ELF-1 (cell line): Measurements from ENCODE around the gene CRHR1.

Source experiments
- DNase-seq: peaks from one replicate; pipeline ENCODE4 v3.0.0-alpha.2; 2016; ENCODE audit warnings: low read depth, low spot score

The CRHR1 gene

GRCh38 chr17:45788057-45788456 lies 3.9 kb downstream of the CRHR1 start:
- DNase-seq, result no peak

- DNase-seq, result no peak
Observed at GRCh38 chr17:45789874-45790273, 5.8 kb downstream of the CRHR1 start.

- no peak for DNase-seq
Observed at GRCh38 chr17:45790296-45790922, 6.3 kb downstream of the CRHR1 start.

- DNase-seq, result no peak
Observed at GRCh38 chr17:45791041-45791582, 7.0 kb downstream of the CRHR1 start.

GRCh38 chr17:45791935-45792334 lies 7.8 kb downstream of the CRHR1 start:
- no peak for DNase-seq

GRCh38 chr17:45792437-45792836 lies 8.3 kb downstream of the CRHR1 start:
- DNase-seq, result no peak

GRCh38 chr17:45792995-45793755 lies 9.1 kb downstream of the CRHR1 start:
- DNase-seq, result no peak

GRCh38 chr17:45793999-45794540 lies 9.9 kb downstream of the CRHR1 start:
- DNase-seq, result no peak

- peak; percentile 61 for DNase-seq
Observed at GRCh38 chr17:45794840-45795239, 10.7 kb downstream of the CRHR1 start.

- DNase-seq, result peak; percentile 64
Observed at GRCh38 chr17:45800816-45801215, 16.7 kb downstream of the CRHR1 start.

GRCh38 chr17:45801421-45801820 lies 17.3 kb downstream of the CRHR1 start:
- DNase-seq, result no peak

- no peak for DNase-seq
Observed at GRCh38 chr17:45808845-45809244, 24.7 kb downstream of the CRHR1 start.

- DNase-seq, result no peak
Observed at GRCh38 chr17:45809499-45809898, 25.4 kb downstream of the CRHR1 start.

GRCh38 chr17:45812102-45812501 lies 28.0 kb downstream of the CRHR1 start:
- no peak for DNase-seq

GRCh38 chr17:45813048-45813725 lies 29.1 kb downstream of the CRHR1 start:
- DNase-seq, result peak; percentile 81

GRCh38 chr17:45814622-45815606 lies 30.8 kb downstream of the CRHR1 start:
- no peak for DNase-seq

- no peak for DNase-seq
Observed at GRCh38 chr17:45815752-45816151, 31.6 kb downstream of the CRHR1 start.

- DNase-seq, result no peak
Observed at GRCh38 chr17:45818041-45818440, 33.9 kb downstream of the CRHR1 start.

- DNase-seq, result no peak
Observed at GRCh38 chr17:45818699-45819098, 34.6 kb downstream of the CRHR1 start.

GRCh38 chr17:45819632-45820031 lies 35.5 kb downstream of the CRHR1 start:
- no peak for DNase-seq
